Endothelial cell of umbilical vein (primary cell): ENCODE results near the gene CSPG5. TPM values are rescaled to one million over a fixed set of nuclear protein-coding genes. Genes with fewer than 3 reads are reported as not detected.

Experiments used
- BruUV-seq: library from RNA; stranded (reverse); fragments of 400-500 nt; replicated peaks from 2 replicates; lab custom pipeline; 2021; lab: Mats Ljungman, UMichigan
- CTCF ChIA-PET: fragments of 300-600, 350-600 bp; sonication (Branson Sonifier 250); formaldehyde crosslinking; loops from one replicate; lab custom pipeline; 2021; ENCODE audit warnings: antibody characterized with exemption, inconsistent platforms; lab: Charles Lee
- POLR2A ChIA-PET: fragments of 300-600, 350-600 bp; sonication (Branson Sonifier 250); formaldehyde crosslinking; loops from one replicate; lab custom pipeline; 2021; ENCODE audit warnings: antibody characterized with exemption, inconsistent platforms; lab: Charles Lee
- DNase-seq: peaks from one replicate; pipeline ENCODE4 v3.0.0-alpha.2; 2011; ENCODE audit warnings: low read depth, low spot score
- FAIRE-seq: peaks from 2 replicates; lab custom pipeline; 2011; peaks lifted over from hg19 to GRCh38; lab: Jason Lieb, UNC
- H2AFZ ChIP-seq: 2 replicates; pipeline ENCODE4 v1.6.0; 2012; ENCODE audit warnings: low read depth, low read length, control low read depth, inconsistent platforms
- H3K27ac ChIP-seq: 2 replicates; pipeline ENCODE4 v1.5.1; 2011; ENCODE audit warnings: low read depth, mild to moderate bottlenecking, control low read depth, low read length, moderate library complexity; ENCODE audit not compliant: insufficient read depth
- H3K27me3 ChIP-seq, 2 experiments: 2 replicates each; pipeline versions ENCODE4 v1.6.0 to v1.6.1; 2011; ENCODE audit warnings: low read length in 2 of 2, mixed read lengths in 1 of 2; ENCODE audit not compliant: control insufficient read depth in 2 of 2, insufficient read depth in 2 of 2
- H3K36me3 ChIP-seq, 2 experiments: 2 replicates in 1 of 2; 3 replicates in 1 of 2; pipeline ENCODE4 v1.5.1; 2011; ENCODE audit warnings: low read length in 2 of 2, mild to moderate bottlenecking in 1 of 2, moderate library complexity in 1 of 2; ENCODE audit not compliant: control insufficient read depth in 2 of 2, insufficient read depth in 2 of 2; ENCODE audit errors: extremely low read depth in 1 of 2
- H3K4me1 ChIP-seq: 3 replicates; pipeline ENCODE4 v1.5.1; 2011; ENCODE audit warnings: mild to moderate bottlenecking, low read length; ENCODE audit not compliant: control insufficient read depth, insufficient read depth; ENCODE audit errors: extremely low read depth
- H3K4me2 ChIP-seq: 2 replicates; pipeline ENCODE4 v1.6.1; 2011; ENCODE audit warnings: low read length, control low read depth, mixed read lengths; ENCODE audit not compliant: insufficient read depth
- H3K4me3 ChIP-seq, 3 experiments: fragments of 200-600 bp in 1 of 3; sonication (generic), shearing (Covaris generic) in 1 of 3; replicated peaks in 1 of 3; 2 replicates each; pipeline ENCODE4 v1.5.1; 2011 to 2016; ENCODE audit warnings: control low read depth in 3 of 3, low read length in 3 of 3, mild to moderate bottlenecking in 2 of 3, inconsistent platforms in 1 of 3, low read depth in 1 of 3, moderate library complexity in 1 of 3; ENCODE audit not compliant: insufficient read depth in 1 of 3
- H3K79me2 ChIP-seq: 2 replicates; pipeline ENCODE4 v1.6.0; 2012; ENCODE audit warnings: low read length, inconsistent platforms; ENCODE audit not compliant: control insufficient read depth, insufficient read depth
- H3K9ac ChIP-seq: replicated peaks from 2 replicates; pipeline ENCODE3; 2011; ENCODE audit warnings: low read length, control low read depth; ENCODE audit not compliant: insufficient read depth; ENCODE audit errors: extremely low read depth
- H3K9me1 ChIP-seq: replicated peaks from 3 replicates; pipeline ENCODE4 v1.6.0; 2011; ENCODE audit warnings: mild to moderate bottlenecking, low read length; ENCODE audit not compliant: control insufficient read depth, insufficient read depth; ENCODE audit errors: extremely low read depth
- H3K9me3 ChIP-seq: replicated peaks from 2 replicates; pipeline ENCODE4 v1.5.1; 2012; ENCODE audit warnings: low read length, inconsistent platforms; ENCODE audit not compliant: control insufficient read depth, insufficient read depth
- H4K20me1 ChIP-seq: replicated peaks from 2 replicates; pipeline ENCODE3; 2011; ENCODE audit warnings: mild to moderate bottlenecking, low read length; ENCODE audit not compliant: control insufficient read depth, insufficient read depth; ENCODE audit errors: extremely low read depth
- EZH2 ChIP-seq: IDR thresholded peaks from 2 replicates; pipeline ENCODE4 v1.6.1; 2012; ENCODE audit warnings: borderline replicate concordance, low read depth, mild to moderate bottlenecking, moderate library complexity, low read length, inconsistent platforms; ENCODE audit not compliant: severe bottlenecking
- FOS ChIP-seq: IDR thresholded peaks from 2 replicates; pipeline ENCODE4 v1.6.1; 2011; ENCODE audit warnings: mild to moderate bottlenecking, low read length, moderate library complexity, borderline replicate concordance; ENCODE audit not compliant: insufficient read depth
- GATA2 ChIP-seq: IDR thresholded peaks from 2 replicates; pipeline ENCODE4 v1.7.0; 2011; ENCODE audit warnings: low read depth, mild to moderate bottlenecking, moderate library complexity, mixed read lengths, low read length; ENCODE audit not compliant: insufficient read length, insufficient read depth
- JUN ChIP-seq: IDR thresholded peaks from 2 replicates; pipeline ENCODE4 v1.6.1; 2011; ENCODE audit warnings: borderline replicate concordance, low read depth; ENCODE audit not compliant: insufficient read length, insufficient read depth
- MYC ChIP-seq: IDR thresholded peaks from one replicate; pipeline ENCODE4 v1.6.1; 2011; ENCODE audit warnings: mild to moderate bottlenecking, low read depth, low read length
- POLR2A ChIP-seq: IDR thresholded peaks from 2 replicates; pipeline ENCODE4 v1.6.1; 2012; ENCODE audit warnings: low read depth, mild to moderate bottlenecking, control low read depth, low read length
- POLR2AphosphoS5 ChIP-seq: IDR thresholded peaks from 2 replicates; pipeline ENCODE4 v1.6.1; 2012; ENCODE audit warnings: low read depth, mild to moderate bottlenecking, control low read depth, low read length, moderate library complexity; ENCODE audit not compliant: insufficient read depth
- dilution Hi-C: fragments of 300-500 bp; cut with MboI; formaldehyde crosslinking; loops from one replicate; pipeline ENCODE4 v1.15.0; 2019; ENCODE audit warnings: low sequenced_read_pairs; ENCODE audit not compliant: extremely low pct_ligation_motif_present
- intact Hi-C: fragments of 100-400 bp; cut with micrococcal nuclease; formaldehyde crosslinking; loops from one replicate; pipeline ENCODE4 v1.10.0; 2022
- polyA plus RNA-seq, 4 experiments: library from polyadenylated mRNA; depleted of rRNA in 3 of 4; stranded (reverse) in 3 of 4; unstranded in 1 of 4; fragments of >200 nt; gene quantifications; 2 replicates each; pipeline versions ENCODE4 v1.2.1 to v1.2.3, GENCODE V29; 2011 to 2012; ENCODE audit warnings: missing spikeins in 1 of 4
- total RNA-seq: library from RNA; stranded (reverse); gene quantifications from 2 replicates; pipeline ENCODE4 v1.2.3, GENCODE V29; 2021
- TF ChIP-seq, protein P1 (sequence below), 2 donors: IDR thresholded peaks; 1 replicate in 1 of 2; 2 replicates in 1 of 2; pipeline ENCODE4 v1.5.1; 2011; ENCODE audit warnings: low read length in 2 of 2, mild to moderate bottlenecking in 2 of 2, moderate library complexity in 2 of 2, control low read depth in 1 of 2, inconsistent platforms in 1 of 2, low read depth in 1 of 2; ENCODE audit not compliant: insufficient read depth in 1 of 2; ENCODE audit errors: extremely low read depth in 1 of 2
- TF ChIP-seq, protein P2 (sequence below): IDR thresholded peaks from 2 replicates; pipeline ENCODE4 v1.6.1; 2011; ENCODE audit not compliant: insufficient read depth, insufficient read length

CSPG5 gene
- total and polyA plus RNA-seq, 2 donors (not counting 3 experiments of a cell fraction or from before 2014, with no cell fraction given): 0.32 to 0.55 TPM

DNA sequence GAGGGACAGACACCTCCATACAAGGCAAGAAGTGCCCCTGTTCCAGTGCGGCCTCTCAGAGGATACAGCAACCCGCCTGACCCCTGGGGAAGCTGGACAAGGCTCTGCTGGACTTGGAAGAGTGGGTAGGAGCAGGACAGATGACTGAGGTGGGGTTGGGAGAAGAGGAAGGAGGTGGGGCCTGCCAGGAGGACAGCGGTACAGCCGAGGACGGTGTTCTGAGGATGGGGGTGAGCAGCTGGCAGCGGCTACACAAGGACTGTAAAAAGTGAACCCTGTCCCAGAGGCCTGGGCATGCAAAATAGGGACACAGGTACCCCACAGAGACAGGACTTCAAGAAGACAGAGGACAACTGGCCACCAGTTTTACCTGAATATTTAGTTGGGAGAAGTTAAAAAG, 41.7 kb downstream of the CSPG5 start:
- ChIA-PET CTCF (no interaction called here), POLR2A (no interaction called here)
- H3K79me2 ChIP-seq: no peaks in the 10 kb centered on the region
- no peaks in the 10 kb centered on the region for H3K9me1 ChIP-seq
- H4K20me1 ChIP-seq: no peaks in the 10 kb centered on the region
- no TSS peak for BruUV-seq
- FAIRE-seq (no peak), DNase-seq (no peak)
- H3K9ac ChIP-seq: no peak overlapping the region
- intact Hi-C loops: no loop called here
- H3K4me3 ChIP-seq: no peak overlapping the region
- no peaks in the 10 kb centered on the region for H3K9me3 ChIP-seq
- H3K4me1 ChIP-seq: no peaks in the 10 kb centered on the region
- no peak overlapping the region for H3K4me2 ChIP-seq
- H3K27me3 ChIP-seq: peaks cover 5 to 6% of the 10 kb centered on the region in 2 experiments
- no peak overlapping the region for H3K27ac ChIP-seq
- no peak for TF ChIP-seq JUN
- no peak for TF ChIP-seq FOS
- TF ChIP-seq POLR2AphosphoS5: no peak
- no peak overlapping the region for H2AFZ ChIP-seq
- dilution Hi-C loops: no loop called here
- no peaks in the 10 kb centered on the region for H3K36me3 ChIP-seq

DNA sequence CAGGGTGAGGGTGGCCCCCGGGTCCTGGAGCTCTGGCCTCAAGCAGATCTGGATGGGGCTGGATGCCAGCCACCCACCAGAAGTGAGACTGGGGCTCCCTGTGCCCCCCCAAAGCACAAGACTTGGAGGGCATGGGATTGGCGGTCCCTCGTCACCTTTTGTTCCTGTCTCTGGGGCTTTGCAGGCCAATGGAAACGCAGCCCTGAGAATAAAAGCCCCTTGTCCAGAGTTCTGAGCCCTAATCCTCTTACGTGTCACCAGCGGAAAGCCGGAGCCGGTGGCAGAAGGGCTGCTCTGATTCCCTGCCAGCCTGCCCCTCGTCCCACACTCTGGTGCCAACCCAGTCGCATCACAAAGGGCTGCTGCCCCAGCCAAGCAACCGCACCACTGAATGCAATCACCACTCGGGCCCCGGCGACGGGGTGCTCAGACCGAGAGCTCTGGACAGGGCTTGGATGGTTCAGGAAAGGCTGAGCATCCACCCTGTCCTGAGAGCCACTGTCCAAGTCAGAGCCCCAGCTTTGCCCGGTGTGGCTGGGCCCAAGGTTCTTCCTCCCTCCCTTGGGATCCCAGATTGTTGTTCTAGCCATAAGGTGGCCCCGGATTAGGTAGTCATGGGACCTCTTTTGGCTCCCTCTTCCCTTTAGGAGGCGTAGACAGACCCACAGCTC, 42.3 kb downstream of the CSPG5 start:
- dilution Hi-C loops: no loop called here
- DNase-seq (no peak), FAIRE-seq (no peak)
- BruUV-seq: no TSS peak
- Histone ChIP-seq H3K4me2 (no peak overlapping the region), H3K27ac (no peak overlapping the region), H3K4me1 (no peaks in the 10 kb centered on the region), H2AFZ (no peak overlapping the region), H3K9ac (no peak overlapping the region), H3K9me3 (no peaks in the 10 kb centered on the region), H3K79me2 (no peaks in the 10 kb centered on the region), H4K20me1 (no peaks in the 10 kb centered on the region), H3K4me3 (no peak overlapping the region), H3K36me3 (no peaks in the 10 kb centered on the region), H3K27me3 (peaks cover 5 to 6% of the 10 kb centered on the region in 2 experiments), H3K9me1 (no peaks in the 10 kb centered on the region)
- TF ChIP-seq, protein P1, sequence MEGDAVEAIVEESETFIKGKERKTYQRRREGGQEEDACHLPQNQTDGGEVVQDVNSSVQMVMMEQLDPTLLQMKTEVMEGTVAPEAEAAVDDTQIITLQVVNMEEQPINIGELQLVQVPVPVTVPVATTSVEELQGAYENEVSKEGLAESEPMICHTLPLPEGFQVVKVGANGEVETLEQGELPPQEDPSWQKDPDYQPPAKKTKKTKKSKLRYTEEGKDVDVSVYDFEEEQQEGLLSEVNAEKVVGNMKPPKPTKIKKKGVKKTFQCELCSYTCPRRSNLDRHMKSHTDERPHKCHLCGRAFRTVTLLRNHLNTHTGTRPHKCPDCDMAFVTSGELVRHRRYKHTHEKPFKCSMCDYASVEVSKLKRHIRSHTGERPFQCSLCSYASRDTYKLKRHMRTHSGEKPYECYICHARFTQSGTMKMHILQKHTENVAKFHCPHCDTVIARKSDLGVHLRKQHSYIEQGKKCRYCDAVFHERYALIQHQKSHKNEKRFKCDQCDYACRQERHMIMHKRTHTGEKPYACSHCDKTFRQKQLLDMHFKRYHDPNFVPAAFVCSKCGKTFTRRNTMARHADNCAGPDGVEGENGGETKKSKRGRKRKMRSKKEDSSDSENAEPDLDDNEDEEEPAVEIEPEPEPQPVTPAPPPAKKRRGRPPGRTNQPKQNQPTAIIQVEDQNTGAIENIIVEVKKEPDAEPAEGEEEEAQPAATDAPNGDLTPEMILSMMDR (IDR thresholded peaks at IDR 0.05; ENCODE audit: extremely low read depth in 1 of 2, insufficient read depth in 1 of 2, low read depth in 1 of 2, low read length in 2 of 2): no peak
- TF ChIP-seq POLR2AphosphoS5 (no peak), GATA2 (no peak), POLR2A (no peak), MYC (no peak), EZH2 (no peak), JUN (no peak), FOS (no peak)
- TF ChIP-seq, protein P2, sequence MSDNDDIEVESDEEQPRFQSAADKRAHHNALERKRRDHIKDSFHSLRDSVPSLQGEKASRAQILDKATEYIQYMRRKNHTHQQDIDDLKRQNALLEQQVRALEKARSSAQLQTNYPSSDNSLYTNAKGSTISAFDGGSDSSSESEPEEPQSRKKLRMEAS: no peak
- intact Hi-C loops: no loop called here
- ChIA-PET CTCF (interaction anchor here (4.5 kb wide), 1 partner anchor 14 kb away, joined by 25 read pairs; no protein-coding TSS in a partner anchor), POLR2A (no interaction called here)
